HepG2 (cell line): Measurements from ENCODE around the gene ACVR1B. TPM values are rescaled to one million over a fixed set of nuclear protein-coding genes. Genes with fewer than 3 reads are reported as not detected.

Experiments used
- ATAC-seq: fragments of 200-7000 bp; cut with Tn5 transposase; 3 replicates; pipeline ENCODE4 v1.9.1; 2020; ENCODE audit warnings: mild to moderate bottlenecking, moderate library complexity
- BruUV-seq: library from RNA; stranded (reverse); fragments of 400-500 nt; replicated peaks from 2 replicates; lab custom pipeline; 2021; lab: Mats Ljungman, UMichigan
- CTCF ChIA-PET: fragments of 300-600 bp; formaldehyde crosslinking; extraction: SDS; loops from one replicate; lab custom pipeline; 2021; ENCODE audit warnings: low total read pairs, inconsistent platforms, low intra/inter-chr PET ratio; lab: Yijun Ruan, JAX
- POLR2A ChIA-PET: fragments of 350-600 bp; sonication (Branson Sonifier 250); formaldehyde crosslinking; loops from one replicate; lab custom pipeline; 2020; ENCODE audit warnings: antibody characterized with exemption, inconsistent platforms; lab: Yijun Ruan, JAX
- DNase-seq: peaks from one replicate; pipeline ENCODE4 v3.0.0-alpha.2; 2015; ENCODE audit warnings: low spot score
- FAIRE-seq: peaks from 3 replicates; lab custom pipeline; 2011; peaks lifted over from hg19 to GRCh38; lab: Jason Lieb, UNC
- H2AFZ ChIP-seq: one replicate; pipeline ENCODE4 v1.6.1; 2011; ENCODE audit warnings: low read length, inconsistent platforms
- H3K27ac ChIP-seq: fragments of 300-600 bp; 3 replicates; pipeline ENCODE4 v1.8.0; 2011; ENCODE audit warnings: mixed run types, mild to moderate bottlenecking, mixed read lengths, low read length, inconsistent platforms; ENCODE audit not compliant: insufficient read depth; ENCODE audit errors: extremely low read length
- H3K27me3 ChIP-seq, 2 experiments: fragments of 200-600 bp in 1 of 2; 2 replicates in 1 of 2; 3 replicates in 1 of 2; pipeline versions ENCODE4 v1.6.0 to v1.8.0; 2011; ENCODE audit warnings: low read length in 2 of 2, mild to moderate bottlenecking in 2 of 2, moderate library complexity in 2 of 2, inconsistent platforms in 1 of 2; ENCODE audit not compliant: insufficient read depth in 2 of 2, control insufficient read depth in 1 of 2
- H3K36me3 ChIP-seq, 2 experiments: fragments of 200-600 bp in 1 of 2; replicated peaks in 1 of 2; 2 replicates in 1 of 2; 3 replicates in 1 of 2; pipeline versions ENCODE4 v1.5.1 to v1.8.0; 2011; ENCODE audit warnings: low read length in 2 of 2, inconsistent platforms in 1 of 2; ENCODE audit not compliant: insufficient read depth in 2 of 2, control insufficient read depth in 1 of 2
- H3K4me1 ChIP-seq: 2 replicates; pipeline ENCODE4 v1.5.1; 2012; ENCODE audit warnings: low read length, inconsistent platforms; ENCODE audit not compliant: insufficient read depth
- H3K4me2 ChIP-seq: 2 replicates; pipeline ENCODE4 v1.6.0; 2011; ENCODE audit warnings: low read depth, low read length, inconsistent platforms
- H3K4me3 ChIP-seq, 3 experiments: fragments of 200-600 bp in 1 of 3; sonication (generic), shearing (Covaris generic) in 1 of 3; replicated peaks in 1 of 3; 2 replicates each; pipeline ENCODE4 v1.5.1; 2011 to 2016; ENCODE audit warnings: low read length in 3 of 3, inconsistent platforms in 2 of 3, low read depth in 2 of 3, mild to moderate bottlenecking in 2 of 3, control low read depth in 1 of 3, mixed read lengths in 1 of 3; ENCODE audit not compliant: insufficient read depth in 1 of 3
- H3K79me2 ChIP-seq: one replicate; pipeline ENCODE4 v1.6.1; 2011; ENCODE audit warnings: low read length, inconsistent platforms; ENCODE audit not compliant: insufficient read depth
- H3K9ac ChIP-seq: 2 replicates; pipeline ENCODE4 v1.6.0; 2011; ENCODE audit warnings: mild to moderate bottlenecking, low read depth, low read length, inconsistent platforms; ENCODE audit not compliant: insufficient read depth
- H3K9me3 ChIP-seq: 2 replicates; pipeline ENCODE4 v1.5.1; 2012; ENCODE audit warnings: mild to moderate bottlenecking, low read length
- H4K20me1 ChIP-seq: 2 replicates; pipeline ENCODE4 v1.6.0; 2011; ENCODE audit warnings: inconsistent platforms, mild to moderate bottlenecking, low read length, moderate library complexity; ENCODE audit not compliant: insufficient read depth
- AGO2 ChIP-seq: fragments of 200-400 bp; formaldehyde crosslinking; optimal IDR thresholded peaks from 2 replicates; pipeline ENCODE3; 2017; ENCODE audit warnings: mild to moderate bottlenecking, low read depth, low read length, moderate library complexity
- EEA1 ChIP-seq: sonication (generic); formaldehyde crosslinking; IDR thresholded peaks from 2 replicates; pipeline ENCODE4 v1.5.1; 2020; ENCODE audit warnings: mild to moderate bottlenecking, missing genetic modification reagents, borderline replicate concordance
- HNRNPH1 ChIP-seq: fragments of 200-400 bp; formaldehyde crosslinking; optimal IDR thresholded peaks from 2 replicates; pipeline ENCODE3; 2017; ENCODE audit warnings: mild to moderate bottlenecking, low read depth, low read length
- JUND ChIP-seq: sonication (generic); formaldehyde crosslinking; IDR thresholded peaks from 2 replicates; pipeline ENCODE4 v1.8.0; 2022; ENCODE audit warnings: mild to moderate bottlenecking, missing genetic modification reagents
- MTA1 ChIP-seq: sonication (generic); formaldehyde crosslinking; IDR thresholded peaks from 2 replicates; pipeline ENCODE4 v1.4.0; 2020; ENCODE audit warnings: missing genetic modification reagents, mild to moderate bottlenecking, borderline replicate concordance
- MXD1 ChIP-seq: sonication (generic); formaldehyde crosslinking; IDR thresholded peaks from 2 replicates; pipeline ENCODE4 v1.4.0; 2020; ENCODE audit warnings: mild to moderate bottlenecking, missing genetic modification reagents
- NKX3-1 ChIP-seq: sonication (generic); formaldehyde crosslinking; IDR thresholded peaks from 2 replicates; pipeline ENCODE4 v1.5.0; 2020; ENCODE audit warnings: missing genetic modification reagents
- TFAP4 ChIP-seq: sonication (generic); IDR thresholded peaks from 2 replicates; pipeline ENCODE4 v1.6.1; 2016; ENCODE audit warnings: low read depth, borderline replicate concordance
- ZNF281 ChIP-seq: sonication (generic); formaldehyde crosslinking; IDR thresholded peaks from 2 replicates; pipeline ENCODE4 v1.4.0; 2020; ENCODE audit warnings: missing genetic modification reagents, borderline replicate concordance
- ZNF296 ChIP-seq: sonication (generic); formaldehyde crosslinking; conservative IDR thresholded peaks from 2 replicates; pipeline ENCODE4 v1.5.0; 2020; ENCODE audit warnings: mild to moderate bottlenecking, missing genetic modification reagents
- ZNF317 ChIP-seq: sonication (generic); formaldehyde crosslinking; IDR thresholded peaks from 2 replicates; pipeline ENCODE4 v1.5.0; 2020; ENCODE audit warnings: mild to moderate bottlenecking, missing genetic modification reagents
- ZNF34 ChIP-seq: sonication (generic); formaldehyde crosslinking; IDR thresholded peaks from 2 replicates; pipeline ENCODE4 v1.4.0; 2020; ENCODE audit warnings: mild to moderate bottlenecking, missing genetic modification reagents, borderline replicate concordance
- ZNF550 ChIP-seq: sonication (generic); formaldehyde crosslinking; IDR thresholded peaks from 2 replicates; pipeline ENCODE4 v1.4.0; 2020; ENCODE audit warnings: mild to moderate bottlenecking, missing genetic modification reagents, borderline replicate concordance
- ZNF570 ChIP-seq: sonication (generic); formaldehyde crosslinking; IDR thresholded peaks from 2 replicates; pipeline ENCODE4 v1.4.0; 2020; ENCODE audit warnings: mild to moderate bottlenecking, missing genetic modification reagents, borderline replicate concordance
- ZNF737 ChIP-seq: sonication (generic); formaldehyde crosslinking; IDR thresholded peaks from 2 replicates; pipeline ENCODE4 v1.5.0; 2020; ENCODE audit warnings: missing genetic modification reagents, mild to moderate bottlenecking, borderline replicate concordance
- WGBS: methylation state at CpG from one replicate; pipeline ENCODE4 v1.1.6; 2017; ENCODE audit warnings: low lambda C conversion rate; 5-methylcytosine and 5-hydroxymethylcytosine counted together
- in situ Hi-C: cut with HindIII; loops from 2 replicates; pipeline ENCODE4 v1.10.0; 2017; ENCODE audit warnings: low pct_unique_long_range_greater_than_20kb; ENCODE audit not compliant: extremely low pct_ligation_motif_present
- intact Hi-C: fragments of 100-400 bp; cut with micrococcal nuclease; formaldehyde crosslinking; loops from one replicate; pipeline ENCODE4 v1.10.0; 2022; ENCODE audit not compliant: unreplicated experiment
- polyA plus RNA-seq, 8 experiments: library from polyadenylated mRNA; depleted of rRNA in 3 of 8; stranded (reverse) in 7 of 8; unstranded in 1 of 8; fragments of >200 nt; fragmentation: Illumina TruSeq in 4 of 8; extraction: Trizol in 4 of 8; gene quantifications; 2 replicates each; pipeline versions ENCODE4 v1.2.1 to v1.2.3, GENCODE V29; 2011 to 2016; ENCODE audit warnings: low read depth in 4 of 8, missing spikeins in 1 of 8, mixed read lengths in 1 of 8; ENCODE audit not compliant: insufficient read depth in 1 of 8
- total RNA-seq, 5 experiments: library from RNA; depleted of rRNA; stranded (reverse); fragments of >200 nt; fragmentation: Illumina TruSeq; extraction: Trizol; gene quantifications; 2 replicates each; pipeline ENCODE4 v1.2.3, GENCODE V29; 2016; ENCODE audit warnings: low read depth in 1 of 5

The ACVR1B gene
- total and polyA plus RNA-seq, 2 of the 13 experiments (the other 11 are each of a cell fraction or from before 2014, with no cell fraction given) = 8.9 to 12.1 TPM

GRCh38 chr12:52003591-52003990 lies 52.1 kb downstream of the ACVR1B start:
- no TSS peak for BruUV-seq
- in situ Hi-C loops = no loop called here
- no peak overlapping the region for H3K4me3 ChIP-seq
- no peaks in the 10 kb centered on the region for H3K9me3 ChIP-seq
- no peak overlapping the region for H2AFZ ChIP-seq
- H3K27me3 ChIP-seq = 0 out of 5 replicates have a peak, but pooled peaks cover 0 to 1% of the 10 kb centered on the region in 2 experiments
- H3K9ac ChIP-seq = no peak overlapping the region
- no peaks in the 10 kb centered on the region for H3K79me2 ChIP-seq
- no peak overlapping the region for H3K27ac ChIP-seq
- WGBS = 95% methylated on average over 4 of the region's 6 CpGs
- TF ChIP-seq ZNF281 = no peak
- TF ChIP-seq MTA1 (CRISPR knock-in tag) = no peak
- no peak for TF ChIP-seq AGO2
- no peak for TF ChIP-seq HNRNPH1
- TF ChIP-seq ZNF317 = no peak
- no peak for TF ChIP-seq ZNF737
- no peak for TF ChIP-seq EEA1 (CRISPR knock-in tag)
- TF ChIP-seq NKX3-1 (CRISPR knock-in tag) = no peak
- no peak for TF ChIP-seq ZNF34 (CRISPR knock-in tag)
- TF ChIP-seq JUND (CRISPR knock-in tag) = no peak
- TF ChIP-seq ZNF296 (CRISPR knock-in tag) = no peak
- no peak for TF ChIP-seq MXD1 (CRISPR knock-in tag)
- no peak for TF ChIP-seq ZNF570
- no peak for TF ChIP-seq TFAP4
- TF ChIP-seq ZNF550 (CRISPR knock-in tag) = no peak
- TF ChIP-seq, all 625 proteins: peak for 0
- POLR2A ChIA-PET = interaction anchor here (0.9 to 2.2 kb wide), 2 partner anchors 17 to 19 kb away, joined by 3 to 8 read pairs; no protein-coding TSS in a partner anchor
- peaks cover 8% of the 10 kb centered on the region; the same call in 1 of the 2 replicates for H3K4me1 ChIP-seq
- CTCF ChIA-PET = interaction anchor here (1.3 to 5.7 kb wide), 4 partner anchors 11 to 80 kb away, joined by 4 to 99 read pairs (median 6); no protein-coding TSS in a partner anchor
- intact Hi-C loops = no loop called here
- no peak overlapping the region for H3K4me2 ChIP-seq
- no peak for DNase-seq
- FAIRE-seq = no peak
- peaks cover 0 to 3% of the 10 kb centered on the region in 2 experiments; a peak in 1 of 5 replicates for H3K36me3 ChIP-seq
- H4K20me1 ChIP-seq = no peaks in the 10 kb centered on the region
- no peak for ATAC-seq
